Fibroblast of mammary gland (primary cell): Measurements from ENCODE around the gene DNAJC15.

Source experiments
- DNase-seq: peaks from one replicate; pipeline ENCODE4 v3.0.0-alpha.2; 2010; ENCODE audit warnings: low read depth
- H3K4me3 ChIP-seq: 2 replicates; pipeline ENCODE4 v1.5.1; 2011; ENCODE audit warnings: low read depth, mild to moderate bottlenecking, low read length, moderate library complexity; ENCODE audit not compliant: control insufficient read depth
- CTCF ChIP-seq: conservative IDR thresholded peaks from 2 replicates; pipeline ENCODE4 v1.5.1; 2011; ENCODE audit warnings: low read depth, low read length, inconsistent platforms; ENCODE audit not compliant: control insufficient read depth, insufficient read depth

The DNAJC15 gene

GRCh38 chr13:43095771-43096719, 72.7 kb downstream of the DNAJC15 start:
- DNase-seq, result peak; percentile 35
- no peak for TF ChIP-seq CTCF

GRCh38 chr13:43100667-43101066, 77.3 kb downstream of the DNAJC15 start:
- no peak for DNase-seq
- no peak overlapping the region for H3K4me3 ChIP-seq
- TF ChIP-seq CTCF, result no peak

More at GRCh38 chr13:43095771-43096719, 72.7 kb downstream of the DNAJC15 start:
- H3K4me3 ChIP-seq, result no peak overlapping the region

GRCh38 chr13:43102304-43102703, 78.9 kb downstream of the DNAJC15 start:
- no peak overlapping the region for H3K4me3 ChIP-seq
- no peak for TF ChIP-seq CTCF
- DNase-seq, result no peak

GRCh38 chr13:43107780-43108179, 84.4 kb downstream of the DNAJC15 start:
- DNase-seq, result peak; percentile 74
- TF ChIP-seq CTCF, result no peak
- H3K4me3 ChIP-seq, result no peak overlapping the region

- no peak for DNase-seq
- no peak for TF ChIP-seq CTCF
- H3K4me3 ChIP-seq, result no peak overlapping the region
Observed at GRCh38 chr13:43110036-43110435, 86.7 kb downstream of the DNAJC15 start.

GRCh38 chr13:43110658-43111057, 87.3 kb downstream of the DNAJC15 start:
- DNase-seq, result no peak
- no peak for TF ChIP-seq CTCF
- H3K4me3 ChIP-seq, result no peak overlapping the region
